Stimulated activated CD4-positive, alpha-beta T cell treated with anti-CD3 and anti-CD28 coated beads, TNF-alpha, amount 100 ng/mL, for 48 hours (primary cell): Measurements from ENCODE around the gene FASTKD3.

Experiments used
- DNase-seq, 3 donors: peaks; one replicate each; pipeline ENCODE4 v3.0.0-alpha.2; 2020; ENCODE audit warnings: low read depth in 3 of 3

The FASTKD3 gene

GRCh38 chr5:7878381-7878873, 9.6 kb upstream of the FASTKD3 start:
- no peak for DNase-seq

DNA sequence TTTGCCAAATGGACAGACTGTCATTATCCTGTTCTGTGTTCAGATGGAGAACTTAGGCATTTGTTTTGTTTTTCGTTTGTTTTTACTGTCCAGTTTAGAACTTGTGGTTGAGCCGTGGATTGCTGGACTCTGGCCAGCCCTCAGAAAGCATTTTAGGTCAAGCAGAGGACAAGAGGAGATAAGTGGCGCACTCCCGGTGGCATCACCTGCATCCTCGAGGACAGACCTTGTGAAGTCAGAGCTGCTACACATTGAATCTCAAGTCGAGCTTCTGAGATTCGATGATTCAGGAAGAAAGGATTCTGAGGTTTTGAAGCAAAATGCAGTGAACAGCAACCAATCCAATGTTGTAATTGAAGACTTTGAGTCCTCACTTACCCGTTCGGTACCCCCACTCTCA, 9.0 kb upstream of the FASTKD3 start:
- no peak for DNase-seq

DNA sequence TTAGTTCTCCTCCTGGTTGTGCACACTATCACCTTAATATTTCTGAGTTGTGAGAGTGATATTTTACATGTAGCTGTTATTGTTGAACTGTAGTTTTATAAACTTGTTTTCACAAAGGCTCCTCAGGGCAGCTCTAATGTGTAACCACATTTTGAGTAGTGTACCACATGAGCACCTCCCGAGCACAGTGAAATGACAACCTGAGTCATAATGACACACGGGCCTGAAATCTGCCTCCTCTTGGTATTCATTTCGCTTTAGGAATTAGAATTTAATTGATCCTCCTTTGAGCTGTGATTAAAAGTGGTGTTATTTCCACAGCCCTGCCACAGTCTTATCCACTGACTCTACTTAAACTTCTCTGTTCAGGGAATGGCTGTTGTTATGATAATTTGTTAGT, 8.0 kb upstream of the FASTKD3 start:
- DNase-seq = no peak

DNA sequence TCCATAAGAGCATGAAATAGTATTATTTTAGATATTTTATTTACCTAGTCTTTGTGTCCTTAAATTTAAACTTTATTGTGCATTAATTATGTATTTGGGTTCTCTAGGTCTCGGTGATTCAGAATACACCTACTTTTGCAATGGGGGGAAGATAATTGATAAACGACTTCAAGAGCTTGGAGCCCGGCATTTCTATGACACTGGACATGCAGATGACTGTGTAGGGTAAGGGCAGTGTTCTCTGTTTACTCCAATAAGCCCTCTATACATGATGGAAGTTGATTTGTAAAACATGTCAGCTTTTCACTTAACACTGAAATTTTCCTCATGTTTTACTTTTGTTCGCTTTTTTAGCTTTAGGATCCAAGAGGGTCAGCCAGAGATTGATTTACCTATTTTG, 6.3 kb upstream of the FASTKD3 start:
- no peak for DNase-seq

- no peak for DNase-seq
These were observed 5.8 kb upstream of the FASTKD3 start for GRCh38 chr5:7874639-7875038.

DNA sequence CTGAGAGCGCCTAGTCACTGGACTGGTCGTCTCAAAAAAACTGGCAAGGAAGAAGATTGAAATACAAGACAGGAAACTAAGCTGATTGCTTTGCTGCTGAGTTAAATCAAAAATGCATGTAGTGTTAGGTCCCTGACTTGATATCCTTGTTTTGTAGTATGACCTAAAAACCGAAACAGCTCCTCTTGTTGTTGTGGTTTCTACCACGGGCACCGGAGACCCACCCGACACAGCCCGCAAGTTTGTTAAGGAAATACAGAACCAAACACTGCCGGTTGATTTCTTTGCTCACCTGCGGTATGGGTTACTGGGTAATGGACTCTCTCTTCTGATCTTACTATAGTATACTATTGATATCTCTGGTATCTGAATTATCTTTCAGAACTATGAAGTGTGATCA, 4.4 kb upstream of the FASTKD3 start:
- DNase-seq = no peak

GRCh38 chr5:7872517-7873130, 3.8 kb upstream of the FASTKD3 start:
- DNase-seq = no peak

DNA sequence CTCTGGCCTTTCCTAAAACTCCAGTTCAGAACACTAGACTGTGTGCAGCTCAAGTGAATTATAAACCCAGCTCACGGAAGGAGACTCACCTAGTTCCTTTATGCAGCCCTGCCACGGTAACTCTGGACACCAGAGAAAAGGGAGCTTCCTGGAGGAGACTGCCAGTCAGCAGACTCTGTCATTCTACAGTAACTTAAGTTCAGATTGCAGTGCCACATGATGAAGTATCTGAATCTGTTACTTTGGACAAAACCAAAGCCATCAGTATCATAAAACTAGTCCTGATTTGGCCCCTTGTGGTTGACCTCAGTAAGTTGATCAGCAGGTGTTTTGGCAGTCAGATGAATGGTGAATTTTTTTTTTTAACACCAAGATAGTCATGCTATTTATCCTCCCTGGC, 2.8 kb upstream of the FASTKD3 start:
- DNase-seq = no peak

GRCh38 chr5:7869474-7870136, 774 bp upstream of the FASTKD3 start:
- no peak for DNase-seq

DNA sequence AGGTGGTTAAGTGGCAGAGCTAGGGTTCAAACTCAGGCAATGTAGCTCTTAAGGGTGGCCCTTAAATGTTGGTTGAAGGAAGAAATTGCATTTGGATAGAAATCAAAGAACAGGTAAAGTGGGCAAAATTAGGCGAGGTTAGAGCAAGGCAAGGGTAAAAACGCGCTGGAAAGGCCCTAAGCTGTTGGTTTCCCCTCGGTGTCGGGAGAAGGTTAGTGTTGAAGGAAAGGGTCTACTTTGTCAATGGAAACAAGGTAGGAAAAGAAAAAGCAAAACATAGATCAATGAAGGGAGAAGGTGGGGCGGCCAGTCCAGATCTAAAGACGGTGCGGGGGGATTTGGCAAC, 431 bp downstream of the FASTKD3 start:
- DNase-seq = no peak

DNA sequence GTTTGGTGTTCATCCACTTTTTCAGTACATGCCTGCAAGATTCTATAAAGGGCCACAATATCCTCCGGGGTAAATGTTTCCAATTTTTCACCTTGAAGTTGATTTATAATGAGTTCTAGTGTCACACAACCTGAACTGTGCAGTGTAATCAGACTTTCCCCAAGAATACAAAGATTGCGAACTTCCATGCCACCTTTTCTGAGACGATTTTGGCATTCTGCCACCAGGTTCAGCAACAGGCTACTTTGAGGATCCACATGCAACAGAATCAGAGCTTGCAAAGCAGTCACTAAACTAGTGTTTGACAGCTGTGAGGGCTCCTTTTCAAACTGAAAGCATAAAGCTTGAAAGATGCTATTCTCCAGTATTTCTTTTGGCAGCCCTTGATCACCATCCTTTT, 1.6 kb downstream of the FASTKD3 start:
- DNase-seq = no peak

GRCh38 chr5:7866196-7866595, 2.6 kb downstream of the FASTKD3 start:
- DNase-seq = no peak

DNA sequence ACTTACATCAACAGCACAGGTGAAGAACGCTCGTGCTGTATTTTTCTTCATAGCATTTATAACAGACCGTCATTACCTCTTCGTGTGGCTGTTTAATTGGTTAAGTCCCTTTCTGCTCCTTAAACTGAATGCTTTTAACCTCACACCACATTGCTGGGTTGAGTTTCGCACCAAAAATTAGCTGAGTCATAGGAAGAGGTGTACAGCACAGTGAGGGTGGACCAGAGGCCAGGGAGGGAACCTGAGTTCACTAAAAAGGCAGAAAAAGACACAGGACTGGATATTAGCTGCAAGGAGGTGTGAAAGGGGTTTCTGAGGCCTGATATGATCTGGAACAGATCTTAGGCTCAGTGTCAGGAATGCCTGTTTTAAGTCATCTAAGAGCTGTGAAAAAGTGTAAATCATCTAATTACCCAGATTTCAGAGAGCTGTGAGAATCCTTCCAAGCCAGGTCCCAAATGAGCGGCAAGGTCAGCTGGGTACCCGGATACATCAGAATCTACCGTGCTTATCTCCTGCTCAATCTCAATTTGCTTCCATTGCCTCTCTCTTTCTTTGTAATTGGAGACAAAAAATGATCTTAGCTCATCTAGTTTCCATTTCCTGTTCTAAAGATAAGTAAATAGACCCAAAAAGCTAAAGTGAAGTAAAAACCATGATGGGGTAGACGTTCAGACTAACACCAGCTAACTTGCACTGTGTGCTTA, 10.8 kb downstream of the FASTKD3 start:
- no peak for DNase-seq

- no peak for DNase-seq
These were observed 11.5 kb downstream of the FASTKD3 start for GRCh38 chr5:7857361-7857760.

GRCh38 chr5:7856855-7857254, 12.0 kb downstream of the FASTKD3 start:
- no peak for DNase-seq

GRCh38 chr5:7855611-7856010, 13.2 kb downstream of the FASTKD3 start:
- DNase-seq = no peak

- no peak for DNase-seq
These were observed 15.8 kb downstream of the FASTKD3 start for GRCh38 chr5:7852988-7853387.

DNA sequence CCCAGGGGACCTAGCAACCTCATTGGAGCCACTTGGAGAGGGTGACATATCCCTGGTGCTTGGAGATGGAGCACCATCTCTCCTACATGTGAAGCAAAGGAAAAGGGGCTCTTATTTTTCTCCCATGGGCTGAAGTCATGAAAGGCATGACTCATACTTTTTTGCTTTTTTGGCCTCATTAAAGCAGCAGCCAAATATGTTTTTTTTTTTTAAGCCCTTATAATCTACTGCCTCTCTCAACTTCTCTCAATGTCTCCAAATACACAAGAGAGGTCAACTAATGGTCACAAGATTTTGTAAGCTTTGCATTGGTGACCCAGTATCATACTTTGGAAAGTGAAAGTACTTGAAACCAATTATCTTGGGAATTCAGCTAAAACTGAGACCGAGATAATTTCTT, 16.3 kb downstream of the FASTKD3 start:
- DNase-seq = no peak

GRCh38 chr5:7851617-7852289, 17.1 kb downstream of the FASTKD3 start:
- DNase-seq = no peak

DNA sequence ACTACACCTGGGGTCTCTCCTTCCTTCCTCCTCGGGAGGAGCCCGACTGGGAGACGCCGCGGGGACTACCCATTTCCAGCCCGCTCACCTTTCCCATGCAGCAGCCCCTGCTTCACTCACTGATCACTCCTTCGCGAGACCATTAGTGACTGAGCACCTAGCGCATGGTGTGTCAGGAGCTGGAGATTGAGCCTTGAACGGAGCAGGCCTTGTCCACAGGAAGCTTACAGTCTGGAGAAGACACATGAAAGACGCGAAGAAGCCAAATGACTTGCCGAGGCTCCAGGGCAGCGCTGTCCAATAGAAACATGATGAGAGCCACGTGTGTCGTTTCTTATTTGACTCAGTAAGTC, 17.6 kb downstream of the FASTKD3 start:
- no peak for DNase-seq

DNA sequence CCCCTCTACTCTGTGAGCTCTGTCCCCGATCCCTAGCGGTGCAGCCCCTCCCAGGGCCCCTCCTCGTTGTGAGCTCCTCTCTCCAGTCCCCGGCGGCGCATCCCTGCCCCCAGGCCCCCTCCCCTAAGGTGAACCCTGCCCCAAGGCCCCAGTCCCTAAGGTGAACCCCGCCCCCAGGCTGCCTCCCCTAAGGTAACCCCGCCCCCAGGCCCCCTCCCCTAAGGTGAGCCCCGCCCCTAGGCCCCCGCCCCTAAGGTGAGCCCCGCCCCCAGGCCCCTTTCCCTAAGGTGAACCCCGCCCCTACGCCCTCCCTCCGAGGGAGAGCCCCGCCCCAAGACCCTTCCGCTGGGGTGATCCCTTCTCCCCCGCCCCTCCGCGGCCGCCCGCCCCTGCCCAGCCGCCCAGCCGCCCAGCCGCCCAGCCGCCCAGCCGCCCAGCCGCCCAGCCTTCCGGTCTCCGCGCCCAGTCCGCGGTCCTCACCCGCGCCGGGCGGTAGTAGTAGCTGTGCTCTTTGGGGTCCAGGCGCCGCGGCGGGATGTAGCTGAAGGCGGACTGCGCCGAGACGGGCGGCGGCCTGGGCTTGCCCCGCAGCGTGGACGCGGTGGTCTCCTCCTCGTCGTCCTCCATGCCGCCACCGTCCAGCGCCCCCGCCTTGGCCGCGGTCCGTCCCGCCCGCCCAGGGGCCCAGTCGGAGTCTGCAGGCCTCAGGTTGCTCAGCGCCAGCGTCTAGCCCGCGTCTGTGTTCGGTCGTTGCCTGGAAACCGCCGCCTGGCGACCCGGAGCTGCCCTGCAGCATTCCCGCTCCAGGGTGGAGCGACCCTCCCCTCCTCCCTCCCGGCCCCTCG, 18.2 kb downstream of the FASTKD3 start, which contains the start of gene CFAP90:
CFAP90 (minus strand) TSS at position 739 of the 845 bp plus-strand sequence; CDS start at position 627, 112 bp downstream.
- no peak for DNase-seq
